Measurements from ENCODE around the gene RPH3AL.
"Not testable (repeated sequence)": the region's sequence is repeated elsewhere in the genome, so short reads cannot be mapped to it uniquely, and the experiment has no call there.

RPH3AL gene

DNA sequence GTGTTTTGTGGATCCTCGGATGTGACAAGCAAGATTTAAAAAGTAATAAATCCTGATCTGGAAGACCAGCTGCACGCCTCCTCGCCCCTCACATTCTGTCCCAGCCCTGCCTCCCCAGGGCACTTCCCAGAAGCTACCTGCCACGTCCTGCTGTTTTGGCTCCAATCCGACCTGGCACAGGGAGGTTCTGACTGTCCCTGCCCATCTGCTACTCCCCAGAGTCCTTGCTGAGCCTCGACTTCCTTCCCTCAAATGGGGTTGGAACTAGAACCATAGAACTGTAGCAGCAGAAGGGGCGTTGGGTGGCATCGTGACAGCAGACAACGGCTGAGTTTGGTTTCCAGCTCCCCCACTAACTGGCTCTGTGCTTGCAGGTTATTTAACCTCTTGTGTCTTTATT is 71.7 kb downstream of the RPH3AL start:
- no peak for DNase-seq

GRCh38 chr17:280216-280615 is 72.4 kb downstream of the RPH3AL start:
- DNase-seq = no peak

DNA sequence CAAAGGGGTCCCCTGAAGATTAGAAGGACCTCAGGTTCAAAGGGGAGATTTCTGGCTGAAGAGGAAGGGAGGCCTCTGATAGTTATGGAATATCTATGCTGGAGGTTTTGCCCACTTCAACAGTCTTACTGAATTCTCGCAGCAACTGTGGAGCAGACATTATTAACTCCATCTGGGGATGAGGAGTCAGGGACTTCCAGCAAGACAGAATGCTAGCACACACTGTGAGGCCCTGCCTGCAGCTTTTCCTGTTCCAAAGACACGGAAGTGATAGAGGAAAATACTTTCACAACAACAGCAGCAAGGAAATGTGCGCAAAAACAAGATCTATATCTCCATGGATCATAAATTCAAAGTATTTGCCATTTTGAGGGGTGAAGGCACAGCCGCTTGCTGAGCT is 72.8 kb downstream of the RPH3AL start:
- DNase-seq = no peak

DNA sequence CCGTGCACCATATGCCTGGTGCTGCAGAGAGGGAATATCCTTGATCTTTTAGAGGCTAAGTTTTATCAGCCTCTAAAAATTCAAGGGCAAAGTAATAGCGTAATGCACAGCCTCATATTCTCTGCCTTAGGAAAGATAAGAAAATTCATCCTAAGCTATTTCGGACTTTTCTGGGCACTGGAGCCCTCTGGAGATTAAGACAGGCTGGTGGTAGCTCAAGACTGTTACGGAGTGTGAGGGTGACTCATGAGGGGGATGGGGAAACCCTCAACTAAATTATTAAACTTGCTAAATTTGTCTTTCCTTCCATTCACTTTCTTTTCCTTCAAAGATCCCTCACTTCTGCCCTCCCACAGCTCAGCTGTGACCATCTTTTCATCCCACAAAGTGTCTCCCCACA is 73.3 kb downstream of the RPH3AL start:
- no peak for DNase-seq

DNA sequence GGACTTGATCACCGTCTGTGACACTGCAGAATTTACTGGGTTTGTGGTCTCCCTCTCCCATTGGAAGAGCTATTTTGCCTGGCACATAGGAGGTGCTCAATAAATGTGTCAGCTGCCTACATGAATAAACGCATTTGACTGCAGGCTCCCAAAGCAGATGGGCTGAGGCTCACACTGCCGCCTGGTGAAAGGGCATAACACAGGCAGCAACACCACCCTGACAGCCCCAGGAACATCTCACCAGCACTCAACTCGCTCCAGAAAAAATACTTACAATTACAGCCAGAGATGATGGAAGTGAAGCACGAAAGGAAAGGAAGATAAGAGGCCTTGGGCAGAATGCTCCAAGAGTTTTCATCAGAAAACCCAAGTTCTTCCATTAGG is 73.9 kb downstream of the RPH3AL start:
- DNase-seq = no peak

DNA sequence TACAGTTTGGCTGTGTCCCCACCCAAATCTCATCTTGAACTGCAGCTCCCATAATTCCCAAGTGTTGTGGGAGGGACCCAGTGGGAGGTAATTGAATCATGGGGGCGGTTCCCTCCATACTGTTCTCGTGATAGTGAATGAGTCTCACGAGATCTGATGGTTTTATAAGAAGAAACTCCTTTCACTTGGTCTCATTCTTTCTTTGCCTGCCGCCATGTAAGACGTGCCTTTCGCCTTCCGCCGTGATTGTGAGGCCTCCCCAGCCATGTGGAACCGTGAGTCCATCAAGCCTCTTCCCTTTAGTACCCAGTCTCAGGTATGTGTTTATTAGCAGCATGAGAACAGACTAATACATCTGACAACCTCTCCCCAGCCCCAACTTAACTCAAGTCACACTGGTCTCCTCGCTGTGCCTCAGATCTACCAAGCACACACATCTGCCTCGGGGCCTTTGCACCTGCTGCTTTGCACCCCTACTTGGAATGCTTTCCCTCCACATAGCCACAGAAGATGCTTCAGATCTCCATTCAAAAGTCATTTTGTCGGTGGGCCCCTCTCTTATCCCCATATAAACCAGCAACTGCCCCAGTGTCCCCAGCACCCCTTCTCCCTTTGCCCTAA is 74.4 kb downstream of the RPH3AL start:
- DNase-seq = no peak

GRCh38 chr17:274902-275301 is 77.7 kb downstream of the RPH3AL start:
- DNase-seq = no peak

- DNase-seq = no peak
Observed at GRCh38 chr17:273981-274832, 78.4 kb downstream of the RPH3AL start.

DNA sequence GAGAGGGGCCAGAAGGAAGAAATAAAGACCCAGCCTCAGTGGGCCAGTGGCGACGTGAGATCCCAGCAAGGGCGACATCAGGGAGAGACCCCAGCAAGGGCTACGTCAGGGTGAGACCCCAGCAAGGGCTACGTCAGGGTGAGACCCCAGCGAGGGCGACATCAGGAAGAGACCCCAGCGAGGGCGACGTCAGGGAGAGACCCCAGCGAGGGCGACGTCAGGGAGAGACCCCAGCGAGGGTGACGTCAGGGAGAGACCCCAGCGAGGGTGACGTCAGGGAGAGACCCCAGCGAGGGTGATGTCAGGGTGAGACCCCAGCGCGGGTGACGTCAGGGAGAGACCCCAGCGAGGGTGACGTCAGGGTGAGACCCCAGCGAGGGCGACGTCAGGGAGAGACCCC is 79.8 kb downstream of the RPH3AL start:
- DNase-seq = not testable (repeated sequence)

- not testable (repeated sequence) for DNase-seq
Observed at GRCh38 chr17:271928-272623, 80.5 kb downstream of the RPH3AL start.

- DNase-seq = no peak
Observed at GRCh38 chr17:269616-270514, 82.7 kb downstream of the RPH3AL start.

GRCh38 chr17:266701-267667 is 85.6 kb downstream of the RPH3AL start:
- DNase-seq = no peak

DNA sequence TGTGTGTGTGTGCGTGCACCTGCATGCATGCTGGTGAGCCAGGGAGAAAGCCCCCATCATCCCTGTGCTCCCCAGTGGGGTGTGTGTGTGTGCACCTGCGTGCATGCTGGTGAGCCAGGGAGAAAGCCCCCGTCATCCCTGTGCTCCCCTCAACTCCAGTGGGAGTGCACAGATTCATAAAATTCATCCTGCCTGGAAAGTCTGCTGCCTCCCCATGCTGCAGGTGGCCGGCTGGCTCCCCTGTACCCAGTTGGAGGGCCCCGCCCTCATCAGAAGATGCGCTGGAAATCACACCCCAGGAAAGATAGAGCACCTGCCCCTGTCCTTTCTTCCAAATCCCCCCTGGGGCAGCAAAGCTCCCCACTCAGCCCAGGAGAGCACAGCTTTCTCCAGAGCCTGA is 86.4 kb downstream of the RPH3AL start:
- DNase-seq = no peak

- DNase-seq = no peak
Observed at GRCh38 chr17:265718-266117, 86.9 kb downstream of the RPH3AL start.

GRCh38 chr17:263773-264172 is 88.8 kb downstream of the RPH3AL start:
- DNase-seq = no peak

GRCh38 chr17:263271-263670 is 89.3 kb downstream of the RPH3AL start:
- no peak for DNase-seq

- DNase-seq = no peak
Observed at GRCh38 chr17:261635-262034, 91.0 kb downstream of the RPH3AL start.

DNA sequence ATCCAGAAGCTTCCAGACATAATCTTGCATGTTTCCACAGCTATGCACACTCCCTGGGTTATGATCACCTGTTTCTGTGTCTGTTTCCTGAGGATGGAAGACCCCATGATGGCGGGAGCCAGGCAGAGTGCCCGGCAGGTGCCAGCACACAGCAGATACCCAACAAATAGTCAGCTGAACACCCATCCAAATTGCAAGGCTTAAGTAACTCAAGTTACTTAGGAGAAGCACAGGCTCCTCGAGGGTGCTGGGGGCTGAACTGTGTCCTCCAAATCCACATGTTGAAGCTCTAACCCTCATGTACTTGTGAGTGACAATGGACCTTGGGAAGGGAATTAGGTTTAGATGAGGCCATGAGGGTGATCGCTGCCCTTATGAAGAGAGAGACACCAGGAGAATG is 91.7 kb downstream of the RPH3AL start:
- no peak for DNase-seq

GRCh38 chr17:260031-260791 is 92.4 kb downstream of the RPH3AL start:
- no peak for DNase-seq

- DNase-seq = no peak
Observed at GRCh38 chr17:259341-259976, 93.1 kb downstream of the RPH3AL start.
